NT2/D1 (cell line): ENCODE data around the gene PCDH10.

Experiments
- DNase-seq: peaks from one replicate; pipeline ENCODE4 v3.0.0-alpha.2; 2011; ENCODE audit warnings: low read depth, low spot score
- H3K27me3 ChIP-seq: 2 replicates; pipeline ENCODE4 v1.6.0; 2011; ENCODE audit warnings: mild to moderate bottlenecking; ENCODE audit not compliant: insufficient read length, insufficient read depth
- H3K36me3 ChIP-seq: 2 replicates; pipeline ENCODE4 v1.6.1; 2011; ENCODE audit warnings: mild to moderate bottlenecking, low read length, mixed read lengths; ENCODE audit not compliant: insufficient read depth, insufficient read length
- H3K4me1 ChIP-seq: 2 replicates; pipeline ENCODE4 v1.5.1; 2011; ENCODE audit not compliant: insufficient read depth, insufficient read length
- H3K4me3 ChIP-seq: 2 replicates; pipeline ENCODE4 v1.5.1; 2011; ENCODE audit warnings: low read depth; ENCODE audit not compliant: insufficient read length
- H3K9ac ChIP-seq: 2 replicates; pipeline ENCODE4 v1.6.0; 2011; ENCODE audit warnings: low read depth; ENCODE audit not compliant: insufficient read length
- H3K9me3 ChIP-seq: 2 replicates; pipeline ENCODE4 v1.5.1; 2011; ENCODE audit warnings: mild to moderate bottlenecking, low read length; ENCODE audit not compliant: insufficient read depth
- SUZ12 ChIP-seq: IDR thresholded peaks from 2 replicates; pipeline ENCODE4 v1.6.1; 2011; ENCODE audit not compliant: insufficient read length, insufficient read depth; ENCODE audit errors: extremely low read depth
- YY1 ChIP-seq: IDR thresholded peaks from 2 replicates; pipeline ENCODE4 v1.6.1; 2011; ENCODE audit not compliant: insufficient read length, insufficient read depth
- ZNF274 ChIP-seq: IDR thresholded peaks from 2 replicates; pipeline ENCODE4 v1.6.1; 2011; ENCODE audit warnings: mild to moderate bottlenecking, low read depth, low read length

The PCDH10 gene

GRCh38 chr4:133157460-133158160 is 8.5 kb downstream of the PCDH10 start:
- no peaks in the 10 kb centered on the region for H3K9me3 ChIP-seq
- H3K36me3 ChIP-seq, result no peaks in the 10 kb centered on the region
- H3K27me3 ChIP-seq, result no peaks in the 10 kb centered on the region

GRCh38 chr4:133160853-133161252 is 11.8 kb downstream of the PCDH10 start:
- DNase-seq, result no peak
- Histone ChIP-seq H3K27me3 (no peaks in the 10 kb centered on the region), H3K4me3 (no peak overlapping the region), H3K4me1 (no peaks in the 10 kb centered on the region), H3K36me3 (no peaks in the 10 kb centered on the region), H3K9ac (no peak overlapping the region), H3K9me3 (no peaks in the 10 kb centered on the region)
- TF ChIP-seq YY1 (no peak), SUZ12 (no peak), ZNF274 (no peak)

More at GRCh38 chr4:133157460-133158160, 8.5 kb downstream of the PCDH10 start:
- no peak for DNase-seq
- Histone ChIP-seq H3K9ac (no peak overlapping the region), H3K4me3 (no peak overlapping the region), H3K4me1 (no peaks in the 10 kb centered on the region)
- TF ChIP-seq YY1 (no peak), ZNF274 (no peak), SUZ12 (no peak)

- Histone ChIP-seq H3K9ac (no peak overlapping the region), H3K27me3 (no peaks in the 10 kb centered on the region), H3K4me3 (no peak overlapping the region), H3K9me3 (no peaks in the 10 kb centered on the region), H3K4me1 (no peaks in the 10 kb centered on the region), H3K36me3 (no peaks in the 10 kb centered on the region)
- DNase-seq, result no peak
- TF ChIP-seq ZNF274, result no peak
These were observed 12.6 kb downstream of the PCDH10 start for GRCh38 chr4:133161570-133162295.

- DNase-seq, result no peak
- no peaks in the 10 kb centered on the region for H3K36me3 ChIP-seq
- TF ChIP-seq SUZ12 (no peak), ZNF274 (no peak), YY1 (no peak)
- no peak overlapping the region for H3K9ac ChIP-seq
- no peak overlapping the region for H3K4me3 ChIP-seq
- no peaks in the 10 kb centered on the region for H3K4me1 ChIP-seq
- H3K9me3 ChIP-seq, result no peaks in the 10 kb centered on the region
- H3K27me3 ChIP-seq, result no peaks in the 10 kb centered on the region
These were observed 13.8 kb downstream of the PCDH10 start for GRCh38 chr4:133162941-133163340.

GRCh38 chr4:133178956-133179355 is 29.9 kb downstream of the PCDH10 start:
- no peak for DNase-seq
- Histone ChIP-seq H3K4me1 (no peaks in the 10 kb centered on the region), H3K36me3 (no peaks in the 10 kb centered on the region), H3K9ac (no peak overlapping the region), H3K9me3 (no peaks in the 10 kb centered on the region), H3K27me3 (no peaks in the 10 kb centered on the region), H3K4me3 (no peak overlapping the region)
- TF ChIP-seq ZNF274, result no peak
- TF ChIP-seq SUZ12, result no peak
- no peak for TF ChIP-seq YY1

GRCh38 chr4:133186210-133186609 is 37.1 kb downstream of the PCDH10 start:
- Histone ChIP-seq H3K9me3 (no peaks in the 10 kb centered on the region), H3K27me3 (no peaks in the 10 kb centered on the region), H3K9ac (no peak overlapping the region), H3K4me1 (no peaks in the 10 kb centered on the region), H3K36me3 (no peaks in the 10 kb centered on the region), H3K4me3 (no peak overlapping the region)
- no peak for TF ChIP-seq YY1
- TF ChIP-seq ZNF274, result no peak
- no peak for TF ChIP-seq SUZ12
- no peak for DNase-seq

- no peaks in the 10 kb centered on the region for H3K36me3 ChIP-seq
- H3K9me3 ChIP-seq, result no peaks in the 10 kb centered on the region
- no peaks in the 10 kb centered on the region for H3K27me3 ChIP-seq
- no peak for TF ChIP-seq ZNF274
- no peak for TF ChIP-seq YY1
- TF ChIP-seq SUZ12, result no peak
- no peak for DNase-seq
- no peaks in the 10 kb centered on the region for H3K4me1 ChIP-seq
- H3K4me3 ChIP-seq, result no peak overlapping the region
- no peak overlapping the region for H3K9ac ChIP-seq
These were observed 37.8 kb downstream of the PCDH10 start for GRCh38 chr4:133186845-133187244.
